Uterus (tissue), 2 donors: ENCODE measurements around the gene SLC5A9.

Experiments used
- POLR2A ChIP-seq, 2 donors: fragments of 450-650 bp; IDR thresholded peaks; one replicate each; pipeline ENCODE4 v1.6.1; 2016; ENCODE audit warnings: antibody characterized with exemption in 2 of 2, mild to moderate bottlenecking in 1 of 2, moderate library complexity in 1 of 2
- TF ChIP-seq, protein P1 (sequence below), 4 experiments: fragments of 200-600 bp in 2 of 4; fragments of 450-650 bp in 2 of 4; sonication (generic) in 2 of 4; IDR thresholded peaks; one replicate each; pipeline ENCODE4 v1.5.1; 2016 to 2019; ENCODE audit warnings: antibody characterized with exemption in 4 of 4, mild to moderate bottlenecking in 2 of 4, moderate library complexity in 1 of 4

- TF ChIP-seq, protein P1, sequence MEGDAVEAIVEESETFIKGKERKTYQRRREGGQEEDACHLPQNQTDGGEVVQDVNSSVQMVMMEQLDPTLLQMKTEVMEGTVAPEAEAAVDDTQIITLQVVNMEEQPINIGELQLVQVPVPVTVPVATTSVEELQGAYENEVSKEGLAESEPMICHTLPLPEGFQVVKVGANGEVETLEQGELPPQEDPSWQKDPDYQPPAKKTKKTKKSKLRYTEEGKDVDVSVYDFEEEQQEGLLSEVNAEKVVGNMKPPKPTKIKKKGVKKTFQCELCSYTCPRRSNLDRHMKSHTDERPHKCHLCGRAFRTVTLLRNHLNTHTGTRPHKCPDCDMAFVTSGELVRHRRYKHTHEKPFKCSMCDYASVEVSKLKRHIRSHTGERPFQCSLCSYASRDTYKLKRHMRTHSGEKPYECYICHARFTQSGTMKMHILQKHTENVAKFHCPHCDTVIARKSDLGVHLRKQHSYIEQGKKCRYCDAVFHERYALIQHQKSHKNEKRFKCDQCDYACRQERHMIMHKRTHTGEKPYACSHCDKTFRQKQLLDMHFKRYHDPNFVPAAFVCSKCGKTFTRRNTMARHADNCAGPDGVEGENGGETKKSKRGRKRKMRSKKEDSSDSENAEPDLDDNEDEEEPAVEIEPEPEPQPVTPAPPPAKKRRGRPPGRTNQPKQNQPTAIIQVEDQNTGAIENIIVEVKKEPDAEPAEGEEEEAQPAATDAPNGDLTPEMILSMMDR (IDR thresholded peaks at IDR 0.05) = no peak
- TF ChIP-seq POLR2A (IDR thresholded peaks at IDR 0.05) = no peak
Measured at GRCh38 chr1:48186306-48186839, 36.1 kb upstream of the SLC5A9 start.
